T-helper 1 cell (primary cell): ENCODE results near the gene MACF1.
"Not testable (repeated sequence)": the region's sequence is repeated elsewhere in the genome, so short reads cannot be mapped to it uniquely, and the experiment has no call there.

Experiments
- DNase-seq, 5 donors: peaks; one replicate each; pipeline ENCODE4 v3.0.0-alpha.2; 2012 to 2020
- total RNA-seq, 4 donors: gene quantifications; one replicate each; lab custom pipeline; 2026; lab: John Stamatoyannopoulos, UW

Gene MACF1
- 1,231 to 2,263 (median 1,746) reads per million in 4 donors for total RNA-seq

- peak in 1 of 5 donors; percentile 72 for DNase-seq
Measured at GRCh38 chr1:39204441-39205081, at the start of gene MACF1. Gene MACF1, plus strand, starts transcription at chr1:39204695. Its CDS starts 328 bp downstream, at chr1:39205023.

GRCh38 chr1:39157304-39157703 lies 47.2 kb upstream of the MACF1 start:
- DNase-seq, result no peak

GRCh38 chr1:39158327-39159086 lies 46.0 kb upstream of the MACF1 start:
- no peak for DNase-seq

GRCh38 chr1:39159224-39160036 lies 45.1 kb upstream of the MACF1 start:
- no peak for DNase-seq

- DNase-seq, result no peak
Measured at GRCh38 chr1:39160703-39161102, 43.8 kb upstream of the MACF1 start.

- not testable (repeated sequence) for DNase-seq
Measured at GRCh38 chr1:39161811-39162210, 42.7 kb upstream of the MACF1 start.

GRCh38 chr1:39163469-39163868 lies 41.0 kb upstream of the MACF1 start:
- no peak for DNase-seq

- no peak for DNase-seq
Measured at GRCh38 chr1:39164256-39164655, 40.2 kb upstream of the MACF1 start.

- DNase-seq, result no peak
Measured at GRCh38 chr1:39165049-39165448, 39.4 kb upstream of the MACF1 start.

- DNase-seq, result no peak
Measured at GRCh38 chr1:39165488-39165887, 39.0 kb upstream of the MACF1 start.

- DNase-seq, result no peak
Measured at GRCh38 chr1:39167632-39168209, 36.8 kb upstream of the MACF1 start.

- no peak for DNase-seq
Measured at GRCh38 chr1:39168301-39169080, 36.0 kb upstream of the MACF1 start.

- DNase-seq, result no peak
Measured at GRCh38 chr1:39170731-39171667, 33.5 kb upstream of the MACF1 start.

- no peak for DNase-seq
Measured at GRCh38 chr1:39173119-39173994, 31.1 kb upstream of the MACF1 start.

- DNase-seq, result no peak
Measured at GRCh38 chr1:39173995-39174380, 30.5 kb upstream of the MACF1 start.

GRCh38 chr1:39174390-39175081 lies 30.0 kb upstream of the MACF1 start:
- no peak for DNase-seq

- DNase-seq, result no peak
Measured at GRCh38 chr1:39177706-39178105, 26.8 kb upstream of the MACF1 start.

GRCh38 chr1:39178541-39179431 lies 25.7 kb upstream of the MACF1 start:
- DNase-seq, result no peak
